GM12872 (cell line): ENCODE measurements around the gene CREBZF.

Source experiments
- TF ChIP-seq, protein P1 (sequence below): IDR thresholded peaks from 3 replicates; pipeline ENCODE4 v1.5.1; 2011; ENCODE audit warnings: low read depth, mild to moderate bottlenecking, low read length, moderate library complexity; ENCODE audit not compliant: insufficient read depth

Gene CREBZF

DNA sequence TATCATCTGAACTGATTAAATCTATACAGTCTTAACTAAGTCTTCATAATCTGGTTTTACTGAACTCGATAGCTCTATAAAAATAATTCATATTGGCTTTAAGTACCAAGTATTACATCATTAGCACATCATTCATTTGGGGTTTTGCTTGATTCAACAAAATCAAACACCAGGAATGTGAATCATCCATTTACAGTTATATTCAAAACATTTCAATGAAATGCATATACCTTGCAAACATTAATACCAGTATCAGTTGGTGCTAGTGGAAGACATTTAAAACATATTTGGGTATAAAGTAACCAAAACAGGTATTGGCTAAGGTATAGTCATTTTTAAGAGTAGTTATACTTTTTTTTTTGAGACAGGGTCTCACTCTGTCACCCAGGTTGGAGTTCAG, 33.3 kb upstream of the CREBZF start:
- TF ChIP-seq, protein P1, sequence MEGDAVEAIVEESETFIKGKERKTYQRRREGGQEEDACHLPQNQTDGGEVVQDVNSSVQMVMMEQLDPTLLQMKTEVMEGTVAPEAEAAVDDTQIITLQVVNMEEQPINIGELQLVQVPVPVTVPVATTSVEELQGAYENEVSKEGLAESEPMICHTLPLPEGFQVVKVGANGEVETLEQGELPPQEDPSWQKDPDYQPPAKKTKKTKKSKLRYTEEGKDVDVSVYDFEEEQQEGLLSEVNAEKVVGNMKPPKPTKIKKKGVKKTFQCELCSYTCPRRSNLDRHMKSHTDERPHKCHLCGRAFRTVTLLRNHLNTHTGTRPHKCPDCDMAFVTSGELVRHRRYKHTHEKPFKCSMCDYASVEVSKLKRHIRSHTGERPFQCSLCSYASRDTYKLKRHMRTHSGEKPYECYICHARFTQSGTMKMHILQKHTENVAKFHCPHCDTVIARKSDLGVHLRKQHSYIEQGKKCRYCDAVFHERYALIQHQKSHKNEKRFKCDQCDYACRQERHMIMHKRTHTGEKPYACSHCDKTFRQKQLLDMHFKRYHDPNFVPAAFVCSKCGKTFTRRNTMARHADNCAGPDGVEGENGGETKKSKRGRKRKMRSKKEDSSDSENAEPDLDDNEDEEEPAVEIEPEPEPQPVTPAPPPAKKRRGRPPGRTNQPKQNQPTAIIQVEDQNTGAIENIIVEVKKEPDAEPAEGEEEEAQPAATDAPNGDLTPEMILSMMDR = no peak

DNA sequence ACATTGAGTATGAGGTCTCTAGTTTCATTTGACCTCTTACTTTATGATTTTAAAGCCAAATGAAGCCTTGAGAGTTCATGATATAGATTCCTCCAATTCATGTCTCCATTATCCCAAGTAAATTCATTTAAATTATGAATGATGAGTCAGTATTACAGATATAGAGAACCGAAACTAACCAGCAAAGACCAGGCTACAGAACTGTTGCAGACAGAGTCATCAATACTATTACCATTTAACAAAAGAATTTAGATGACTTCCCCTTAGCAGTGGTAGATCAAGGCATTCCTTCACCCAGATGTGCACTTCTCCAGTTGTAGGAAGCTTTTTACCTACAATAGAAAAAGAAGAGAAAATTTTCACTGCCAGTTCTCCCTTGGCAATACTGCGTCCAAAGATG, 32.8 kb upstream of the CREBZF start:
- TF ChIP-seq, protein P1 = no peak

DNA sequence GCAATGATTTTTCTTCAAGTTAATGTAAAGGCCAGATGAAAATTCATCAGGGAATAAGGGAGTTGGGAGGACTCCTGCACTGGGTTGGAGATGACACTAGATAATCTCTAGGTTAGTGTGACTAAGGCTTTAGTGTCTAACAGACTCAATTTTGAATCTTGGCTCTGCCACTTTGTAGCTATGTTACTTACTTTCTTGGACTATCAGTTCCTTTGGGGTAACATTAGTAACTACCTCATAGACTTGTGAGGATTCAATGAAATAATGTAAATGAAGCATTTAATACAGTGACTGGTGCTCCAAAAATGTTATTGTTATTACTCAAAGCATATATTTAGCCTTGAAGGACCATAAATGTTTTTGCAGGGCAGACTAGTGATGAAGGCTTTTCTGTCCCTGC, 30.6 kb upstream of the CREBZF start:
- TF ChIP-seq, protein P1 = no peak

DNA sequence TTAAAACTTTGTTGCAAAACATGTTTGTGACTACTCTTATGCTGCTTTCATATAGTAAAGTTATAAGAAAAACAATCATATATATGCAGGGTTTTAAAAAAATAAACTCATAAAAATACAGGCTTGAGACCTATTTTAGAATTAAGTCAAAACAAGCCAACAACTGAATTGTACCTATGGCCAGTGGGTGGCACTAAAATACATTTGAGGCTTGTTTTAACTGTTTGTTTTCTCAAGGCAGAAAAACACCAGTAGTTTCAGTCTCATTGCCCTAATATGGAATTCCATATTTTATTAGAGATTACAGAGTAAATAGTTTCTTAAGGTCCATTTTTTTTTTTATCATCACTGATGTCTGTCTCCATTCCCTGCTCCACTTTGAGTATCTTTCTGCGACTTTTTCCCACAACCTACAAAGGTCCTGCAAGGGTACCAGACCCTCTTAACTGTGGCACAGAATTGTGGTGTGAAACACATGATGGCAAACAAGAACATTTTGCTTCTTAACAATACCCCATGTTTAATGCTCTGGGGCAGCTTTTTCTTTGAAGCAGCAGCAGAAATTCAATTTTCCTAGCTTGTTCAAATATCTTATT, 29.6 kb upstream of the CREBZF start:
- TF ChIP-seq, protein P1 = peak; percentile 48

DNA sequence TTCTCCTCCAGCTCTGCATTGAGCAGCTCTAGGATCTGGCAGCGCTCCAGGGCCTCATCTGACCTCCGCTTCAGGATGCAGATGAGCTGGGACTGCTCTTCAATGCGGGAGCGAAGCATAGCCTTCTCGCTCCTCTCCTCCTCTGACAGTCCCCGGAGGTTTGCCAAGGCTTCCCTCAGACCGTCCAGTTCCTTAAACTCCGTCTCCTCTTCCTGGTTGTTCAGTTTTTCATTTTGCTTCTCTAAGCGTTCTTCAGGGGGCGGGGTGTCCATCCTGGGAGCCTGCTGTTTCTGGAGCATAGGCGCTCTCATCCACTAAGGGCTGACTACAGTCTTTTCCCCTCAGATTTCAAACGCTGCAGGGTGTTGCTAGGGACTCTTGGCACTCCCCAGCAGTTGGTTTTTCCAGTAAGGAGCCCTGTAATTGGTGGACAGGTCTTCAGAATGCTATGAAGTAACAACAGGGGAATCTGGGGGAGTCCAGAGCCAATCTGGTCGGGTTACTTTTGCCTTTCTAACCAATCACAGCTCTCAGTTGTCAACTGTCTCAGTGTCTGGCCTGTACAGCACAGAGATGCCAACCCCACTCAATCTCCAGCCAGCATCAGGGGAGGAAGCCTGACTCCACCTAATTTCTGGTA, 21.0 kb upstream of the CREBZF start, which contains the start of gene CCDC89:
CCDC89 (minus strand) TSS at position 376 of the 640 bp plus-strand sequence; CDS start at position 311, 65 bp downstream.
- TF ChIP-seq, protein P1 = no peak

DNA sequence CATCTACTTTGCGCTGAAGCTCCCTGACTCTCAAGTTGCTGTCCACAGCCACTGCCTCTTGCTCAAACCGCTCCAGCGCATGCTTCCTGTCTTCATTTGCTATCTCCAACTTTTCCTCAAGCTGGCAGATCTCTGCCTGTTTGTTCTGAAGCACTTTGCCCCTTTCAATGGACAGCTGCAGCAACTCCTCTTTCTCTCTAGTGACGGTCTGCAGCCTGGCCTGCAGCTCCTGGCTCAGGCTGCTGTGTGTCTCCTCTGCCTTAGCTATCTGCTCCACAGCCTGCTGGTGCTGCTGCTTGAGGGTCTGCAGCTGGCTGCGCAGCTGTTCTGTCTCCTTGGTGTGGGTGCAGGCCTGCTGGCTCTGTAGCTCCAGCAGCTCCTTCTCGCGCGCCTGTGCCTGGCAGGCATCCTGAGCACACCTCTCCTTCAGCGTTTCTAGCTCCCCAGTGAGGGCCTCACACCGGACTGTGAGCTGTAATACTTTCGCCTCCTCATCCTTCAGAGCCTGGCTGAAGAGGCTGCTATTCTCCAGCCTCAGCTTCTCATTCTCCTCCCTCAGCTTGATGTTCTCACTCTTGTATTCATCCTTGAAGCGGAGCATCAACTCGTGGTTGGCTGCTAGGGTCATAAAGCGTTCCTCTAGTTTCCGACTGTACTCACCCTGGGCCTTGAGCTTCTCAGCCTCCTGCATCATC, 20.3 kb upstream of the CREBZF start:
- TF ChIP-seq, protein P1 = no peak
